ENCODE results near the gene PPIL3.

DNA sequence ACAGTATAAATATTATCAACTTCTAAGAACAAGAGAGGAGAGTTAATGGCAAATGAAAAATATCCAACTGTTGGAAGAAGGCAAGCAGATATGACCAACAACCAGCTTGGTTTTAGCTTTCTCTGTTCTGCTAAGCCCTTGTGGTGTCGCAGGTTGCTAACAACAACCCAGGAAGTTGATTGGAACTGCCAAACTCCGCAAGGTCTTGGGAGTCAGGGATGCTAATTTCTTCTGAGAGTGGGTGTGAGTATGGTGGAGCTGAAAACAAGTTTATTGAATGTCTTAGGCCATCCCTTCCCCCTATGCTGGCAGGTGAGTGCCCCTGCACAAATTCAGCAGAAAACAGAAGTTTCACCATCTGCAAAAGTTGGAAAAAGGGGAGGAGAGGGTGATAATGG lies 59.6 kb downstream of the PPIL3 start:
- TF ChIP-seq, protein P1, sequence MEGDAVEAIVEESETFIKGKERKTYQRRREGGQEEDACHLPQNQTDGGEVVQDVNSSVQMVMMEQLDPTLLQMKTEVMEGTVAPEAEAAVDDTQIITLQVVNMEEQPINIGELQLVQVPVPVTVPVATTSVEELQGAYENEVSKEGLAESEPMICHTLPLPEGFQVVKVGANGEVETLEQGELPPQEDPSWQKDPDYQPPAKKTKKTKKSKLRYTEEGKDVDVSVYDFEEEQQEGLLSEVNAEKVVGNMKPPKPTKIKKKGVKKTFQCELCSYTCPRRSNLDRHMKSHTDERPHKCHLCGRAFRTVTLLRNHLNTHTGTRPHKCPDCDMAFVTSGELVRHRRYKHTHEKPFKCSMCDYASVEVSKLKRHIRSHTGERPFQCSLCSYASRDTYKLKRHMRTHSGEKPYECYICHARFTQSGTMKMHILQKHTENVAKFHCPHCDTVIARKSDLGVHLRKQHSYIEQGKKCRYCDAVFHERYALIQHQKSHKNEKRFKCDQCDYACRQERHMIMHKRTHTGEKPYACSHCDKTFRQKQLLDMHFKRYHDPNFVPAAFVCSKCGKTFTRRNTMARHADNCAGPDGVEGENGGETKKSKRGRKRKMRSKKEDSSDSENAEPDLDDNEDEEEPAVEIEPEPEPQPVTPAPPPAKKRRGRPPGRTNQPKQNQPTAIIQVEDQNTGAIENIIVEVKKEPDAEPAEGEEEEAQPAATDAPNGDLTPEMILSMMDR (IDR thresholded peaks at IDR 0.05): no peak
- no peak for TF ChIP-seq POLR2A (IDR thresholded peaks at IDR 0.05)
